ENCODE results near the gene RAI14.
"Not testable (repeated sequence)": the region's sequence is repeated elsewhere in the genome, so short reads cannot be mapped to it uniquely, and the experiment has no call there.

Gene RAI14

GRCh38 chr5:34778091-34778850 is 122.1 kb downstream of the RAI14 start:
- no peak for DNase-seq

GRCh38 chr5:34783892-34784291 is 127.8 kb downstream of the RAI14 start:
- not testable (repeated sequence) for DNase-seq

GRCh38 chr5:34787035-34787434 is 130.9 kb downstream of the RAI14 start:
- no peak for DNase-seq

- DNase-seq = no peak
Measured at GRCh38 chr5:34789021-34789531, 132.9 kb downstream of the RAI14 start.

- no peak for DNase-seq
Measured at GRCh38 chr5:34789639-34790038, 133.5 kb downstream of the RAI14 start.

- no peak for DNase-seq
Measured at GRCh38 chr5:34790069-34790468, 133.9 kb downstream of the RAI14 start.

GRCh38 chr5:34791761-34792244 is 135.7 kb downstream of the RAI14 start:
- no peak for DNase-seq

GRCh38 chr5:34802834-34803563 is 146.9 kb downstream of the RAI14 start:
- DNase-seq = no peak

GRCh38 chr5:34803974-34804732 is 148.0 kb downstream of the RAI14 start:
- DNase-seq = no peak

GRCh38 chr5:34804913-34805312 is 148.8 kb downstream of the RAI14 start:
- DNase-seq = no peak

- no peak for DNase-seq
Measured at GRCh38 chr5:34806532-34806931, 150.4 kb downstream of the RAI14 start.

- DNase-seq = no peak
Measured at GRCh38 chr5:34811706-34812105, 155.6 kb downstream of the RAI14 start.

- DNase-seq = no peak
Measured at GRCh38 chr5:34813509-34813908, 157.4 kb downstream of the RAI14 start.

- no peak for DNase-seq
Measured at GRCh38 chr5:34817558-34818351, 161.6 kb downstream of the RAI14 start.

- no peak for DNase-seq
Measured at GRCh38 chr5:34818717-34819116, 162.6 kb downstream of the RAI14 start.

- DNase-seq = no peak
Measured at GRCh38 chr5:34820593-34820992, 164.5 kb downstream of the RAI14 start.

GRCh38 chr5:34822956-34823715 is 167.0 kb downstream of the RAI14 start:
- DNase-seq = no peak

GRCh38 chr5:34826347-34826746 is 170.2 kb downstream of the RAI14 start:
- DNase-seq = no peak

- no peak for DNase-seq
Measured at GRCh38 chr5:34827588-34828506, 171.7 kb downstream of the RAI14 start.

GRCh38 chr5:34830827-34831226 is 174.7 kb downstream of the RAI14 start:
- not testable (repeated sequence) for DNase-seq
